ENCODE data around the gene AK9.

AK9 gene

DNA sequence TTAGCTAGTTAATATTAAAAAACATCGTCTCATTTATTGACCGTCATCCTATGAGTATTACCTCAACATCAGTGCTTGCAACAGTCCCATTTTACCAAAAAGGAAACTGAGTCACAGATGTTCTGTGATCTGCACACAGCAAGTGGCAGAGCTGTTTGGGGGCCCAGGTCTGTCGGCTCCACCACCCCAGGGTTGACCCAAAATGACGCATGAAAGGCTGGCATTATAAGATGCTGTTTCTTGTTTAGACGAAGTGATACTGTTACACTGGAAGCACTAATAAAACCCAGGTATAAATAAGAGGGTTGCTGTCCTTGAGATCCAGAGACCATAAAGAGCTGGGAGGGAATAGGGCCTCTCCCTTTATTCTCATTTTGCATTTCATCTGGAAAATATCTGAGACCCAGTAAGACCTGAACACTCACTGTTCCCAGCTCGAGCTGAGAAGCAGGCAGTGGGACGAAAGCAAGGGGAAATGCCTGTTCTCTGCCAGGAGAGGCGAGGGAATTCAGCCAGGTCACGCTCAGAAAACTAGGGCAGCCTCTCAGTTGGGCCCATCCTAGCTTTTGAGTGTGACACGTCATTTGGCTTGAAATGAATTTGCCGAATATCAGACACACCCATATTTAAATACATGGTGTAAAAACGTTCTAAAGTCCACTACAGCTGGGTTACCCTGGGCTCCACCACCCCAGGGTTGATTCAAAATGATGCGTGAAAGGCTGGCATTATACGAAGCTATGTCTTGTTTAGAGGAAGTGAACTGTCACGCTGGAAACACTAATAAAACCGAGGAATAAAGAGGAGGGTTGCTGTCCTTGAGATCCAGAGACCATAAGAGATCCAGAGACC is 234.1 kb downstream of the AK9 start:
- DNase-seq (ENCODE audit: low read depth): no peak

DNA sequence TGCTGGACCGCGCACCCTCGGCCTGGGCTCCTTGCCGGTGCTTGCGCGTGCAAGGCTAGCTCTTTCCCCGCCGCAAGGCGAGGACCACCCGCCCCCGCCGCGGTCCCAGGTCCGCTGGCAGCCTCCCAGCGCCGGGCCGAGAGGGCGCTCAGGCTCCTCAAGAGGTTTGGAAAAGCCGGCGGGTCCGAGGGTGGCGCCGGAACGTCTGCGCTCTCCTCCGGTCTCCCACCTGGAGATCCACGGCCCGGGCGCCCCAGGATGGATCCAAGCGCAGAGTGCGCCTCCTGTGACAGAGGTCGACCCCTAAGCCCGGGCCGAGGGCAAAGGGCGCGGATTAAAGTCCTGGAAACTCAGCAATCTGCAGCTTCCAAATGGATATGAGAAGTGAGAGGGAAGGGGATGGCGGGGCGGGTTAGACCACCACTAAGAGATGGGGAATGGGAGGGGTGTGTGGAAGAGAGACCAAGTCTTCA is 234.9 kb downstream of the AK9 start:
- no peak for DNase-seq (ENCODE audit: low read depth)

DNA sequence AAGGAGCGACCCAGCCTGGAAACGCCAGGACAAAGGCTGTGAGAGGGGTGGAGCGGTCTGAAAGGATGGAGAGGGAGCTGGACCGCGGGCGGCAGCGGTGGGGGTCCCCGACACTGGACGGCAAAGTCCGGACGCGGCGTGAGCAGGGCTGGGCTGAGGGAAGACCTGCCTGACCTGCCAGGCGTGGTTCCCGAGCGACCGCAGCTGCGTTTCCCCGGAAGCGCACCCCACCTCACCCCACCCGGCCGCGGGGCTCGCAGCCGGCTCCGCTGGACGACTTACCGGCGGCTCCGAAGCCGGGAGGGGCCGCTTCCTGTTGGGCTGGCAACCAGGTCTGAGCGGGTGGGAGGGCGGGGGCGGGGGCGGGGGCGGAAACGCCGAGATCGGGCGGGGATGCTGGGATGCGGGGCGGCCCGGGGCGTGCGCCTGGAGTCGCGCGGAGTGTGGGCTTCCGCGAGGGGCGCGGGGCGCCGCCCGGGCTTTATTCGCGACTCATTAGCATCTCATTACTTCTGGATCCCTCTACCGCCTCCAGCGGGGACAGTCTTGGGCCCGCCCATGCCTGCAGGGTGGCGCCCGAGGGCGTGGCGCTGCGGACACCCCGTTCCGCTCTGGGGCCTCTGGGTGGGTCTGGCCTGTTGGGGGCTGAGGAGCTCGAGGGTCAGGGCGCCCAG is 235.4 kb downstream of the AK9 start, which contains the start of gene MICAL1:
MICAL1 (minus strand) TSS at position 336 of the 674 bp plus-strand sequence. CDS start 1,576 bp downstream, outside the sequence.
- DNase-seq (ENCODE audit: low read depth): peak; percentile 45

DNA sequence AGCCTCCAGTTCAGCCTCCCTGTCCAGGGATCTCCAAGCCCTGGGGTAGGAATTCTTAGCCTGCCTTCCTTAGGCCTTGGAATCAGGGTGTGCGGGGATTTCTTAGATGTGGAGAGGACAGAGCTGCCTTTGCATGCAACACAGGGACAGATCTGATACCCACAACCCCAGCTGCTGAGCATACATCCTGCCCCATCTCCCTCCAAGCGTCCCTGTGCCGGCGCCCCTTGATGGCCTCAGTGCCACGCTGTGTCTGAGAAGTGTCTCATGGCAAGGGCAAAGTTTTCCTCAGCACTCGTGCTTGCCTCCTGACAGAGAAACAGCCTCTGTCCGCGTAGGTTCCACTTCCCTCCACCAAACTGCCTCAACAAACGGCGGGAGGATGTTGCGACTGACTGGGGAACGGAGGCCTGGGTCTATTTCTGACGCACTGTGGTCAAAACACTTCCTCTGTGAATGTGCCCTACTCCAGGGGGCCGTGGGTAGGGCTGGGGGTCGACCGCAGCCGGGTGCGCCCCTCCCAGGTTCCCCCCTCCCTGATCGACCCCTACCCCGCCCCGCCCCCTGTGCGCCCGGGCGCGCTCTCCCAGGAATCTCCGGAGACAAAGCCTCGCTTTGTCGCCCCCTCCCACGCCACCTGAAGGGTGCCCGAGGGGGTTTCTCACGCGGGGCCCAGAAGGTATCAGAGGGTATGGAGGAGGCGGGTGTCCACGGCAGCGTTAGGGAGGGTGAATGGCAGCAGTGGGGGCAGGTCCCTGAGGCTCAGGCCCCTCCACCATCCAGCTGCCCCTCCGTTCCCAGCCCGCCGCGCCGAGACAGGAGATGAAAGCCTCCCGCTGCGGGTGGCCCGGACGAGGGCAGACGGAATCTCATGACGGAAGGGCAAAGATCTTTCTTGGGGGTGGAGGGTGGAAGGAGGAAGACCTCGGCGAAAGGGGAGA is 236.2 kb downstream of the AK9 start:
- DNase-seq (ENCODE audit: low read depth): peak; percentile 52

DNA sequence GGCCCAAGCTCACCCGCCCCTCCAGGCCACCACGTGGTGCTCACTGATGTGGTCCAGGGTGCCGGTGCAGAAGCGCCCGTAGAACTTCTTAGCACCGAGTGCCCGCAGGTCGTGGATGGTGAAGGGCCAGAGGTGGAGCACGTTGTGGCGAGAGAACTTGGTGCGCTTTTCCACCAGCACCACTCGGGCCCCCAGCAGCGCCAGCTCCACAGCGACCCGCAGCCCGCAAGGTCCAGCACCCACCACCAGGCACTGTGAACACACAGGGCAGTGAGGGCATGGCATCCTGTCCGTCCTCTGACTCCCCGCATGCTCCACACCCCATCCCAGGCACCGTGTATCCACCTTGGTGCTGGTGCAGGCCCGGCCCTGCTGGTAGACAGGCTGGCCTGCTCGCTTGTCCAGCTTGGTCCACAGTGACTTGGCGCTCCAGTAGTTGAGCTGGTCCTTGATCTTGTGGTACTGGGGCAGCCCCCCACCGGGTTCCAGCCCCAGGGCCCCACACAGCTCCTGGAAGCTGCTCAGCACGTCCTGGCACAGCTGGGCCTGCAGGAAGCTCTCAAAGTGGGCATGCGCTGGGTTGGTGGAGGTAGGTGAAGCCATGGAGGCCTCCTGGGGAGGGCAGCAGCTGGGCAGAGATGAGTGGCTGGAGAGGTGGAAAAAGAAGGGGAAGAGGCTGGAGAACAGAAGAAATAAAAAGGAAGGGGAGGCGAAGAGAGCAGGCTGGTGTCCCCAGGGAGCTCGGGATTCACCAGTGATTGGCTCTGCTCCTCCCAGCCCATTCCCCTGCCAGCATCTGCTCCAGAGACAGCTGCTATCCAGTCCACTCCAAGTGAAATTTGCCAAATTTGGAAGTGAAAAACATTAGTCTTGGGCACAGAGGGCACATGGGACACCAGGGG is 237.2 kb downstream of the AK9 start:
- no peak for DNase-seq (ENCODE audit: low read depth)

DNA sequence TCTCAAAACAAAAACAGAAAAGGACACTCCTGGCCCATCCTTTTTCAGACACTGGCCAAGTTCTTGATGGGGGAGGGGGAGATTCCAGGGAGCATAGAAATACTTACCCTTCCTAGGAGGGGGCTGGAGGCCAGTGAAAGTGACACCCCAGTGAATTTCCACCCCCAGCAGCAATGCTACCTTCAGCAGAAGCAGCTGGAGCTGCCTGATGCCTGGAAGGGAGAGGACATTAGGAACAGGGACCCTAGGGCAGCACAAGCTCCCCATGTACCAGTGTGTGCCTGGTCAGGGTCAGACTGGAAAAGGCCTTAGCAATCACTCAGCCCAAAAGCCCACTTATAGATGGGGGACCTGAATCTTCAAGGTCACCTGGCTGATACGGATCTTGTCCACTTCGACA is 237.8 kb downstream of the AK9 start:
- no peak for DNase-seq (ENCODE audit: low read depth)

DNA sequence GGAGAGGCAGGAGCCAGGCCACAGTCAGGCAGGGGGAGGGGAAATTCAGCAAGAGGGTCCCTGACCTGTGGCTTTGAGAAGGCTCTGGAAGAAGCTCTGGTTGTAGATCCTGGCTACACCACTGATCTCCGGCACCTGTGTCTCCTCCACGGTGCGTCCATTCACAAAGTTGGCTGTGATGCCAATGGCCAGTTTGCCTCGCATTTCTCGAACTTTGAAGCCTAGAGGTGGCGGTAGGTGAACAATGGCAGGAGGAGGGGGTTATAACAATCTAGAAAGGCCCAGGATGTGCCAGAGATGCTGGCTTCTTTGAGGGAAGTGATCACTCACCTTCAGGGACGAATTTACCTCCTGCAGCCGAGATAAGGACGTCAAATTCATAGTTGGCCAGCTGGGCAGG is 238.8 kb downstream of the AK9 start:
- DNase-seq (ENCODE audit: low read depth): no peak

DNA sequence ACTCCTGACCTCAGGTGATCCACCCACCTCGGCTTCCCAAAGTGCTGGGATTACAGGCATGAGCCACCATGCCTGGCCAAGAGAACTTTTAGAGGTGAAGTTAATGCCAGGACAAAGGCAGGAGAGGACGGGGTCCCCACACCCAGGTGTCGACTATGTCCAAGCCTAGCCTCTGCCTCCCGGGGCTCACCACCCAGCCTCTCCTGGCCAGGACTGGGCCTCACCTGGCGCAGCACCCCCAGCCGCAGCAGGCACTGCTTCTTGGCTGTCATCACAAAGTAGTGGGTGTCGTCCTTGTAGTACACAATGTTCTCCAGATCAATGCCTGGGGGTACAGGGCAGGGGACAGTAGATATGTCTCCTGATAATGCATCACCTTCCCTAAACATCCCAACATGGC is 239.6 kb downstream of the AK9 start:
- DNase-seq (ENCODE audit: low read depth): no peak

DNA sequence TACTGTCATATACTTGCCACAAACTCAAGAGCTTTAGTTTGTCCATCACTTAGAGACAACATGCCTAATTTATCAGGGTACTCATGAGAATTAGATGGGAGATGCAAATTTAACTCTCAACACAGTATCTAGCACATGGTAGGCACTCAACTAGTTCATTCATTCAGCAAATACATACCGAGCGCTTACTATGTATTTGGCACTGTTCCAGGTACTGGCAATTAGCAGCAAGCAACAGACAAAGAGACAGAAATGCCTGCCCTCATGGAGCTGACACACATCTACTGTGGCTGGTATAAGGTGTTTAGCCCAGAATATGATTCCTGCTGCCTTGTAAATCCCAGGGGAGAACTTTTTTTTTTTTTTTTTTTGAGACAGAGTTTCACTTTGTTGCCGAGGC is 240.2 kb downstream of the AK9 start:
- DNase-seq (ENCODE audit: low read depth): no peak

DNA sequence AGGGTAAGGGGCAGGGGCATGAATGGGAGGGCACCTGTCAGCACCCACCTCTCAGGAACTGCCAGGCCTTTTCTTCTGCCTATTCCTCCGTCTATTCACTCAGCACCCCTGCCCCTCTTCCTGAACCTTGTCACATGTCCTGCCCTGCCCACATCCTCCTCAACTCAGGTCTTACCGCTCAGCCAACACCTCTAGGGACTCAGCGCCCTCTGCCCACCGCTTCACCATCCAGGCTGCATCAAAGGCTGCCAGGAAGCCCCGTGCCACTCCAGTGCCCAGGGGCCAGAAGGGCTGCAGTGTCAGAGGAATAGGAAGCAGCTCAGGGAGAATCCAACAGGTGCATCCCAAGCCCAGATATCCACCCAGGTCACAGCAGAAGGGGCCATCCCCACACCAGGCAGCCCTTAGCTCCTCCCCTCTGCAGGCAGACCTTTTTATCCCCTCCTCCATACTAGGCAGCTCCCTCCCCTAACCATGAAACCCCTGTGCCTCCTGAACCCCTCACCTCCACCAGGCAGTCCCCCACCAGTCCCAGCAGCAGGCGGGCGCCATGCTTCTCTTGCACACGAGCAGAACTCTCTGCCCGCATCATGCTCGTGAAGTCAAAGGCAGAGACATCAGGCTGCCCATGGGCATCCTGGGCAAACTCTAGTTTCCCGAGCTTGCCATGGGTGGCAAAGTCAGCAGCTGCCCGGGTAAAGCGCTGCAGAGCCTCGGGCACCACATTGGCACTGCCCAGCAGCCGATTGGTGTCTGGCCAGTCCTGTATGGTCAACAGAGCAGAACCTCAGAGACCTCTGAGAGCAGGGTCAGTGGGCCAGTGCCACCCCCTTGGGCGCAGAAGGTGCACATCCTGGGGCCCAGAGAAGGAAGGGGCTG is 241.0 kb downstream of the AK9 start:
- DNase-seq (ENCODE audit: low read depth): no peak

DNA sequence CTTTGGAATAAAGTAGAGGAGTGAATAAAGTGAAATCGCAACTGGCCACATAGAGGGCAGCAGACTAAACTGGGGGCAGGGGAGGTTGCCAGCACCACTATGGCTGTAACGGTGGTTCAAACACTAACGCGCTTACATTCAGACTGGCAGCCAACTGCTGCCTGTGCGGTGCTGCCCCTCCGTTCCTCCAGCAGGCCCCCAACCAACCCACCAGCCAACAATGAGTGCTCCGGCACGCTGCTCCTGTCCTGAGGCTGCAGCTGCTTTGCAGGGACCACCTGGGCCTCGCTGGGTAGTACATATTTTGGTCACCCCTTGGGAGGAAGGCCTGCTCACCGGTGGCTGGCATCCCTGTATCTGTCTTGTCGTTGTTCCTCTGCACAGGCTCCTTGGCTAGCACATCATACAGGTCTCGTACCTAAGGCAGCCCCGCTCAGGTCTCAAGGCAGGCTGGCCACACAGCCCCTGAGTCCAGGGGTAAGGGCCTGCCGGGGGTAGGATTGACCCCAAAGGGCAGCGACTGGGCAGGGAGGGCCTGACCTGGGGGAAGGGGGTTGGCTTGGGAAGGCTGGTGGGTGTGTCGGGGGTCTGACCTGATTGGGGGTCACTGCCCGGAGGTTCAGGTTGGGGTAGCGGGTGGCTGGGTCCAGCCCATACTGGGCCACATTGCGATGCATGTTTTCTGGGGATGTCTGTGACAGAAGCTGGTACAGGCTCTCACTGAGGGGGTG is 241.8 kb downstream of the AK9 start:
- no peak for DNase-seq (ENCODE audit: low read depth)

DNA sequence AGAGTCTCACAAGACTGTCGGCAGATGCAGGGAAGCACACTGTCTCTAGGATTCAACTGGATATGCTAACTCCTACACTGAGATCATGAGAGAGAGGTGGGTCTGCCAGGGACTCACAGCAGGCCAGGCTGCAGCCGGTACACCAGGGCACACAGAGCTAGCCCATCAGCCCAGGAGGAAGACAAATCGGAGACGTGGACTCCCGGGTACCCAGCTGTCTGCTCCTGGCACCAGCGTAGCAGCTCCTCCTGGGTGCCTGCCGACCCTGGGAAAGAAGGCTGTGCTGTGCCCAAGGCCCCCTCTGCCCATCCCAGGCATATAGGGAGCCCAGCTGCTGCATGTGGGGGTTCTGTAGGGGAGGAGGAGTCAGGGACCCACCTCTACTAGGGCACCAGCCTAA is 242.4 kb downstream of the AK9 start:
- DNase-seq (ENCODE audit: low read depth): no peak

DNA sequence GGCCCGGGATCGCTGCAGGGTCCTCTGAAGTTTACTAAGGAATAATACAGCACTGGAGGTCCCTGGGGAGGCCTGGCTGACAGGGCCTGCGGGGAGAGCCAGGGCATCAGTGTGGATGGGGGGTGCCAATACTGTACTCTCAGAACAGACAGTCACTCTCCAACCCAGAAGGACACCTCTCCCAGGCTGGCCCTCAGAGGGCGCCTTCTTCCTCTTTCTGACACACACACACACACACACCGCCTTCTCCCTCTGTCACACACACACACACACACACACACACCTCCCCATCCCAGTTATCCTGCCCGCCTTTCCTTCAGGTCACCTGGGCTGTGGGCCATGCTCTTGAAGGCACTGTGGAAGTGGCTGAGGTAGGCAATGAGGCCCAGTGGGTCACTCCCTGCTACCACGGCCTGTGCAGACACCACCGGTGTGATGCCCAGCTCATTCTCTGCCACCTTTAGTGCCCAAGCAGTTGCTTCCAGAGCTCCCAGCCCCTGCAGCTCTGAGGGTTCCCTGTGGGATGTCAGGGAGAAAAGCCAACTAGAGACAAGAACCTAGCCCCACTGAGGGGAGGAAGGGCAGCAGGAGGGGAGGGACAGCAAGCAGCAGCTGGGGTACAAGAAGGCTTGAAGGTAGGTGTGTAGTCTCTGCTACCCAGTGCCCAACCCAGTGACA is 243.0 kb downstream of the AK9 start:
- DNase-seq (ENCODE audit: low read depth): no peak

DNA sequence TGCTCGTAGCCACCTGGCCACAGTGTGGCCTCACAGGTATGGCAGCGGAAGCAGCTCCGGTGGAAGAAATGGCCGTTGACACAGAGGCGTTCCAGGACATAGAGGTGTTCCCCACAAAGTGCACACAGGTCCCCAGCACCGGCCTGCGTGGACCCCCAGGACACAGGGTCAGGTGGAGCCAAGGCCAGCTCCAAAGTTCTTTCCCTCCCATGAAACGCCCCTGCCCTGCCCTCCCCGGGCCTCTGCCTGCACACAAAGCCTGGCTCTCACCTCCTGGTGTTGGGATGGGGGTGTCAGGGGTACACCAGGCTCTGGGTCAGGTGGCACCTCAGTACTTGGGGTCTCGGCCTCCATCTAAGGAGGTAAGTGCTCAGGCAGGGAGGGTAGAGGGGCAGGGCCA is 243.9 kb downstream of the AK9 start:
- DNase-seq (ENCODE audit: low read depth): no peak

DNA sequence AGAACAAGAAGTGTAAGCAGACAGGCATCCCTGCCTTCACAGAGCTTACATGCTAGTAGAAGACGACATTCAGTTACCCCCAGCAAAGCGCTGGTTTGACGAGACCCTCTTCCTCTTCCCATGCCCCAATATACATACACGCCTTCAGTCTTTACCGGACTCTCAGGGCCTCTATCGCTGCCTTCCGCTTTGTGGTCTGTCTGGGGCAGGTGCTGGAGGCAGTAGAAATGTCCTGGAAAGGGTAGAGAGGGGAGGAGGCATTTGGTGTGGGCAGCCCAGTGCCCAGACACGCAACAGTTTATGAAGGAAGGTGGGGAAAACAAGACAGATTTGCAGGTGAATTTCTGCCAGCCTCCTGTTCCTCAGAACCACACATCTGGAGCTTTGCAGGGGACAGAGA is 244.5 kb downstream of the AK9 start:
- no peak for DNase-seq (ENCODE audit: low read depth)

DNA sequence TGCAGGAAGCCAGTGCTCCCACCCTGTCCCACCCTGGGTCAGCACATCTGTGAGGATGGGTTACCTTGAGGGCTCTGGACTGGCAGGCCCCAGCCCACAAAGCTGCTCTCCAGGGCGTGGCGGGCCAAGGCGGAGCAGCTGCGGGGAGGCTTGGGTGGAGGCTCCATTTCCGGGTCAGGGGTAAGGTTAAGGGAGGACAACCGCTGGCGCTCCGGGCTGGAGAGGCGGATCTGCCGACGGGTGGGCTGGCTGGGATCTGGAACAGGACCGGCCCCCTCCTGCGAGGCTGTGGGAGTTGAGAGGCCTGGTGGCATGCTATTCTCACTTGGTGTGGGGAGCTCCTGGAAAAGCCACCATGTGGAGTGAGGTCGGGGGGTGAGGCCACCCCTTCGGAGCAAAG is 244.9 kb downstream of the AK9 start:
- DNase-seq (ENCODE audit: low read depth): no peak

DNA sequence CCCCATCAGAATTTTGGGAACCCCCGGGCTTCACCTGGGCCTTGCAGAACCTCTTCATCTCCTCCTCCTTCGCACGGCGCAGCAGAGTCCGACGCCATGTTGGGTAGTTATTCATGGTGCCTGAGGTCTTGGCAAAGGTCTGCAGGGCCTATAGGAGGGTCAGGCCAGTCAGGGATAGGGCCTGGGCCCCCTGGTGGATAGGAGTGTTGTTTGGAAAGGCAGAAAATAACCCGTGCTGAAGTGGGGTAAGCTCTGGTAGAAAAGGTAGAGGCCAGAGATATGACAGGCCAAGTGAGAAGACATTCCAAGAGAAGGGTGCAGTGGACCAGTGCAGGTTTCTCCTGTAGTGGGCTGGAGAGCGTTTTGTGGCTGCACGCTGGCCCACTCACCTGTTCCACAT is 245.6 kb downstream of the AK9 start:
- no peak for DNase-seq (ENCODE audit: low read depth)

DNA sequence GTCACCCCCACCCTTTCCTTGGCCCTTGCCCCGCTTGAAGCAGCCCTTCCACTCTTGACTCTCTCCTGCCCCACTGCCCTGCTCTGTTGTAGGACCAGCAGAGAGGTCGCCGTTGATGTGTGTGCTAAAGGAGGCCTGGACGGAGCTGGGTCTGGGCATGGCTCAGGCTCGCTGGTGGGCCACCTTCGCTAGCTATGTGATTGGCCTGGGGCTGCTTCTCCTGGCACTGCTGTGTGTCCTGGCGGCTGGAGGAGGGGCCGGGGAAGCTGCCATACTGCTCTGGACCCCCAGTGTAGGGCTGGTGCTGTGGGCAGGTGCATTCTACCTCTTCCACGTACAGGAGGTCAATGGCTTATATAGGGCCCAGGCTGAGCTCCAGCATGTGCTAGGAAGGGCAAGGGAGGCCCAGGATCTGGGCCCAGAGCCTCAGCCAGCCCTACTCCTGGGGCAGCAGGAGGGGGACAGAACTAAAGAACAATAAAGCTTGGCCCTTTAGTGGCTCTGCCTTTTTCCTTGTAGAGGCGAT is 247.5 kb downstream of the AK9 start:
- no peak for DNase-seq (ENCODE audit: low read depth)
